Measurements from ENCODE around the gene MAP3K19. TPM values are rescaled to one million over a fixed set of nuclear protein-coding genes. Genes with fewer than 3 reads are reported as not detected.

Gene MAP3K19
- total and polyA plus RNA-seq, 5 donors from 2014 or later, result not detected

DNA sequence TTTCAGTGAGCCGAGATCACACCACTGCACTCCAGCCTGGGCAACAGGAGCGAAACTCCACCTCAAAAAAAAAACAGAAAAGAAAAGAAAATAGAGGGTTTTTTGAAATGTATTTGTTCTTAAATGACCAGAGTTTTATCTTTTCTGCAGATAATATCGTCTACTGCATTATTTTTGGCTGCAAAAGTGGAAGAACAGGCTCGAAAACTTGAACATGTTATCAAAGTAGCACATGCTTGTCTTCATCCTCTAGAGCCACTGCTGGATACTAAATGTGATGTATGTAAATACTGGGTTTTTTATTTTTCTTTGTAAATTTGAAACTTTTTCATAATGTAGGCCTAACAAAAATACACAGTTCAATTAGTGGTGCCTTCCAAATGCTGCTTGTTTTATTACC lies 110.6 kb downstream of the MAP3K19 start:
- Histone ChIP-seq H3K27me3 (ENCODE audit: control insufficient read depth, insufficient read depth, low read length) (no peaks in the 10 kb centered on the region), H3K36me3 (ENCODE audit: control insufficient read depth, insufficient read depth, low read length) (peaks cover 55% of the 10 kb centered on the region), H3K27ac (ENCODE audit: insufficient read depth, low read length, poor library complexity, severe bottlenecking) (no peak overlapping the region), H3K4me1 (ENCODE audit: control insufficient read depth, insufficient read depth, low read length, poor library complexity, severe bottlenecking) (peaks cover 43% of the 10 kb centered on the region), H3K4me3 (ENCODE audit: low read depth, low read length) (no peak overlapping the region), H3K9me3 (ENCODE audit: control insufficient read depth in 2 of 2, low read length in 2 of 2) (no peaks in the 10 kb centered on the region)
- Mint-ChIP-seq H3K9me3 (no peaks in the 10 kb centered on the region), H3K27me3 (no peaks in the 10 kb centered on the region), H3K4me3 (peak overlapping the region in 1 of 4 donors; percentile 15), H3K27ac (no peak overlapping the region), H3K4me1 (peaks cover 39 to 62% (median 58%) of the 10 kb centered on the region in 4 donors), H3K36me3 (peaks cover 26% of the 10 kb centered on the region)
- ATAC-seq (ENCODE audit: low read depth in 2 of 2), result no peak
- DNase-seq, result no peak

DNA sequence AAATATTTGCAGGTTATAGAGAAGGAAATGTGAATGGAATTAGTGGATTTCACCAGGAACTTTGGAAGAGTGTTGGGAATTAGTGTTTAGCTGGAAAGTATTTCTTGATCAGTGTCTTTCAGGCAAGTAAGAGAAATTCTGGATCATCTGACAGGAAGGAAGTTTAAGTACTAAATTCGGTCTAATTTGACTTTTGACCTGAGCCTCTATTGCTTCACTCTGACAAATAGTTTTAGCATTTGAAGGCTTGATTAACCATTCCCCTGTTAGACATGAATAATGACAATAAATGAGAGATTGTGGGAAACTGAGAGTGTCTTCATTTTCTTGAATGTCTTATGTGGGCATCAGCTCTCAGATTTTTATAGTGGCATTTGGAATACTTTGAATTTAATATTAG lies 112.6 kb downstream of the MAP3K19 start:
- Mint-ChIP-seq H3K9me3 (no peaks in the 10 kb centered on the region), H3K4me1 (peaks cover 45 to 79% (median 72%) of the 10 kb centered on the region in 4 donors), H3K36me3 (peaks cover 23% of the 10 kb centered on the region), H3K27ac (peak overlapping the region in 1 of 3 donors; percentile 10), H3K4me3 (peak overlapping the region in 3 of 4 donors; percentile 38 to 51 (median 51)), H3K27me3 (no peaks in the 10 kb centered on the region)
- H3K36me3 ChIP-seq (ENCODE audit: control insufficient read depth, insufficient read depth, low read length), result peaks cover 40% of the 10 kb centered on the region
- DNase-seq (no peak), ATAC-seq (ENCODE audit: low read depth in 2 of 2) (no peak)
- no peak overlapping the region for H3K27ac ChIP-seq (ENCODE audit: insufficient read depth, low read length, poor library complexity, severe bottlenecking)
- H3K4me3 ChIP-seq (ENCODE audit: low read depth, low read length), result peak overlapping the region; percentile 1
- no peaks in the 10 kb centered on the region for H3K27me3 ChIP-seq (ENCODE audit: control insufficient read depth, insufficient read depth, low read length)
- H3K9me3 ChIP-seq (ENCODE audit: control insufficient read depth in 2 of 2, low read length in 2 of 2), result no peaks in the 10 kb centered on the region
- H3K4me1 ChIP-seq (ENCODE audit: control insufficient read depth, insufficient read depth, low read length, poor library complexity, severe bottlenecking), result peaks cover 51% of the 10 kb centered on the region

DNA sequence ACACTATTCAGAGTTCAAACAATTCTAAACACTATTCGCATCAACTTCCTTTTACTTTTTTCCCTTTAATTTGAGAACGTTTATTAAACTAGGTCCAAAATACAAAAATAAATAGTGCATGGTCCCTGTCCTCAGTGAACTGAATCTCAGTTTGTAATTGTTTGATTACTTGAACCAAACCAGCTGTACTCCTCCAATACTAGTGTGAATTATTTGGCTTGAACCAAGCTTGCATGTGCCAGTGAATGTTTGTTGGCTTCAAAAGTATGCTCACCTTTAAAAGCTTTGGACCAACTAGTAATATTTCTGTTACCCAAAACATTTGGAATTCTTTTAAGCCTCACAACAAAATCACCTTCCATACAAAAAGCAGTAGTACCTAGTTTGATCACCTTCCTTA lies 113.1 kb downstream of the MAP3K19 start:
- Mint-ChIP-seq H3K27me3 (no peaks in the 10 kb centered on the region), H3K9me3 (no peaks in the 10 kb centered on the region), H3K27ac (no peak overlapping the region), H3K36me3 (peaks cover 21% of the 10 kb centered on the region), H3K4me3 (peak overlapping the region in 1 of 4 donors; percentile 38), H3K4me1 (peaks cover 45 to 83% (median 75%) of the 10 kb centered on the region in 4 donors)
- no peaks in the 10 kb centered on the region for H3K27me3 ChIP-seq (ENCODE audit: control insufficient read depth, insufficient read depth, low read length)
- no peaks in the 10 kb centered on the region for H3K9me3 ChIP-seq (ENCODE audit: control insufficient read depth in 2 of 2, low read length in 2 of 2)
- H3K36me3 ChIP-seq (ENCODE audit: control insufficient read depth, insufficient read depth, low read length), result peaks cover 38% of the 10 kb centered on the region
- no peak for DNase-seq
- ATAC-seq (ENCODE audit: low read depth in 2 of 2), result no peak
- no peak overlapping the region for H3K27ac ChIP-seq (ENCODE audit: insufficient read depth, low read length, poor library complexity, severe bottlenecking)
- peak overlapping the region; percentile 1 for H3K4me3 ChIP-seq (ENCODE audit: low read depth, low read length)
- peaks cover 54% of the 10 kb centered on the region for H3K4me1 ChIP-seq (ENCODE audit: control insufficient read depth, insufficient read depth, low read length, poor library complexity, severe bottlenecking)

GRCh38 chr2:134933732-134934131 lies 113.5 kb downstream of the MAP3K19 start:
- Histone ChIP-seq H3K36me3 (ENCODE audit: control insufficient read depth, insufficient read depth, low read length) (peaks cover 34% of the 10 kb centered on the region), H3K4me3 (ENCODE audit: low read depth, low read length) (no peak overlapping the region), H3K4me1 (ENCODE audit: control insufficient read depth, insufficient read depth, low read length, poor library complexity, severe bottlenecking) (peaks cover 55% of the 10 kb centered on the region), H3K27me3 (ENCODE audit: control insufficient read depth, insufficient read depth, low read length) (no peaks in the 10 kb centered on the region), H3K9me3 (ENCODE audit: control insufficient read depth in 2 of 2, low read length in 2 of 2) (no peaks in the 10 kb centered on the region), H3K27ac (ENCODE audit: insufficient read depth, low read length, poor library complexity, severe bottlenecking) (no peak overlapping the region)
- no peaks in the 10 kb centered on the region for H3K27me3 Mint-ChIP-seq
- H3K36me3 Mint-ChIP-seq, result peaks cover 21% of the 10 kb centered on the region
- no peak overlapping the region for H3K27ac Mint-ChIP-seq
- peak overlapping the region in 1 of 4 donors; percentile 54 for H3K4me3 Mint-ChIP-seq
- H3K4me1 Mint-ChIP-seq, result peaks cover 45 to 86% (median 76%) of the 10 kb centered on the region in 4 donors
- ATAC-seq (ENCODE audit: low read depth in 2 of 2), result no peak
- H3K9me3 Mint-ChIP-seq, result no peaks in the 10 kb centered on the region
- no peak for DNase-seq

- peak overlapping the region; percentile 9 to 68 (median 44) for H3K4me3 Mint-ChIP-seq
- no peaks in the 10 kb centered on the region for H3K27me3 Mint-ChIP-seq
- ATAC-seq (ENCODE audit: low read depth in 2 of 2), result no peak
- peak overlapping the region; percentile 57 to 92 (median 63) for H3K27ac Mint-ChIP-seq
- no peaks in the 10 kb centered on the region for H3K9me3 ChIP-seq (ENCODE audit: control insufficient read depth in 2 of 2, low read length in 2 of 2)
- H3K36me3 ChIP-seq (ENCODE audit: control insufficient read depth, insufficient read depth, low read length), result peaks cover 26% of the 10 kb centered on the region
- no peaks in the 10 kb centered on the region for H3K9me3 Mint-ChIP-seq
- H3K27me3 ChIP-seq (ENCODE audit: control insufficient read depth, insufficient read depth, low read length), result no peaks in the 10 kb centered on the region
- DNase-seq, result no peak
- peaks cover 19% of the 10 kb centered on the region for H3K36me3 Mint-ChIP-seq
- H3K27ac ChIP-seq (ENCODE audit: insufficient read depth, low read length, poor library complexity, severe bottlenecking), result no peak overlapping the region
- H3K4me1 ChIP-seq (ENCODE audit: control insufficient read depth, insufficient read depth, low read length, poor library complexity, severe bottlenecking), result peaks cover 56% of the 10 kb centered on the region
- no peak overlapping the region for H3K4me3 ChIP-seq (ENCODE audit: low read depth, low read length)
- peaks cover 43 to 85% (median 75%) of the 10 kb centered on the region in 4 donors for H3K4me1 Mint-ChIP-seq
Measured at GRCh38 chr2:134932864-134933526, 114.3 kb downstream of the MAP3K19 start.

- Mint-ChIP-seq H3K27me3 (no peaks in the 10 kb centered on the region), H3K4me1 (peaks cover 46 to 92% (median 72%) of the 10 kb centered on the region in 4 donors), H3K27ac (no peak overlapping the region), H3K4me3 (peak overlapping the region in 2 of 4 donors; percentile 28 to 32), H3K9me3 (no peaks in the 10 kb centered on the region), H3K36me3 (peaks cover 30% of the 10 kb centered on the region)
- H3K27me3 ChIP-seq (ENCODE audit: control insufficient read depth, insufficient read depth, low read length), result no peaks in the 10 kb centered on the region
- H3K36me3 ChIP-seq (ENCODE audit: control insufficient read depth, insufficient read depth, low read length), result peaks cover 23% of the 10 kb centered on the region
- DNase-seq, result no peak
- H3K27ac ChIP-seq (ENCODE audit: insufficient read depth, low read length, poor library complexity, severe bottlenecking), result no peak overlapping the region
- no peaks in the 10 kb centered on the region for H3K9me3 ChIP-seq (ENCODE audit: control insufficient read depth in 2 of 2, low read length in 2 of 2)
- peaks cover 69% of the 10 kb centered on the region for H3K4me1 ChIP-seq (ENCODE audit: control insufficient read depth, insufficient read depth, low read length, poor library complexity, severe bottlenecking)
- peak overlapping the region; percentile 49 for H3K4me3 ChIP-seq (ENCODE audit: low read depth, low read length)
- no peak for ATAC-seq (ENCODE audit: low read depth in 2 of 2)
Measured at GRCh38 chr2:134927195-134927594, 120.1 kb downstream of the MAP3K19 start.

- peak overlapping the region; percentile 49 for H3K4me3 ChIP-seq (ENCODE audit: low read depth, low read length)
- H3K27me3 Mint-ChIP-seq, result no peaks in the 10 kb centered on the region
- no peaks in the 10 kb centered on the region for H3K9me3 Mint-ChIP-seq
- DNase-seq (no peak), ATAC-seq (ENCODE audit: low read depth in 2 of 2) (no peak)
- H3K4me3 Mint-ChIP-seq, result peak overlapping the region; percentile 59 to 78 (median 73)
- no peaks in the 10 kb centered on the region for H3K9me3 ChIP-seq (ENCODE audit: control insufficient read depth in 2 of 2, low read length in 2 of 2)
- H3K36me3 ChIP-seq (ENCODE audit: control insufficient read depth, insufficient read depth, low read length), result peaks cover 23% of the 10 kb centered on the region
- H3K27ac ChIP-seq (ENCODE audit: insufficient read depth, low read length, poor library complexity, severe bottlenecking), result no peak overlapping the region
- H3K27me3 ChIP-seq (ENCODE audit: control insufficient read depth, insufficient read depth, low read length), result no peaks in the 10 kb centered on the region
- H3K4me1 ChIP-seq (ENCODE audit: control insufficient read depth, insufficient read depth, low read length, poor library complexity, severe bottlenecking), result peaks cover 70% of the 10 kb centered on the region
- H3K4me1 Mint-ChIP-seq, result peaks cover 44 to 93% (median 73%) of the 10 kb centered on the region in 4 donors
- peak overlapping the region in 1 of 3 donors; percentile 29 for H3K27ac Mint-ChIP-seq
- peaks cover 26% of the 10 kb centered on the region for H3K36me3 Mint-ChIP-seq
Measured at GRCh38 chr2:134926231-134926931, 120.9 kb downstream of the MAP3K19 start.
